Kidney (tissue), 14 donors: ENCODE data around the gene BMP10. TPM values are rescaled to one million over a fixed set of nuclear protein-coding genes. Genes with fewer than 3 reads are reported as not detected.

Experiments used
- DNase-seq, 5 donors: peaks; one replicate each; pipeline ENCODE4 v3.0.0-alpha.2; 2013 to 2020
- FAIRE-seq: peaks from 2 replicates; lab custom pipeline; 2012; peaks lifted over from hg19 to GRCh38; lab: Jason Lieb, UNC
- H3K27ac ChIP-seq, 2 donors: one replicate each; pipeline ENCODE4 v1.7.0; 2013; ENCODE audit warnings: low read depth in 2 of 2, low read length in 2 of 2, inconsistent platforms in 1 of 2
- H3K27me3 ChIP-seq: one replicate; pipeline ENCODE4 v1.7.1; 2013; ENCODE audit warnings: low read length, inconsistent platforms; ENCODE audit not compliant: control insufficient read depth, insufficient read depth
- H3K36me3 ChIP-seq, 3 donors: one replicate each; pipeline versions ENCODE4 v1.7.0 to v1.7.1; 2013; ENCODE audit warnings: low read length in 3 of 3, control low read depth in 1 of 3, inconsistent platforms in 1 of 3; ENCODE audit not compliant: insufficient read depth in 3 of 3, control insufficient read depth in 2 of 3
- H3K4me1 ChIP-seq, 3 donors: one replicate each; pipeline versions ENCODE4 v1.7.0 to v1.7.1; 2013; ENCODE audit warnings: low read length in 3 of 3, inconsistent platforms in 1 of 3, low read depth in 1 of 3; ENCODE audit not compliant: control insufficient read depth in 2 of 3, insufficient read depth in 2 of 3
- H3K4me3 ChIP-seq, 3 donors: one replicate each; pipeline versions ENCODE4 v1.7.0 to v1.8.1; 2013; ENCODE audit warnings: low read length in 3 of 3, control low read depth in 1 of 3, inconsistent platforms in 1 of 3
- H3K9ac ChIP-seq, 3 donors: one replicate each; pipeline versions ENCODE4 v1.7.0 to v1.7.1; 2013; ENCODE audit warnings: low read length in 3 of 3, control low read depth in 1 of 3, inconsistent platforms in 1 of 3
- H3K9me3 ChIP-seq, 3 donors: one replicate each; pipeline versions ENCODE4 v1.7.0 to v1.7.1; 2013; ENCODE audit warnings: low read length in 3 of 3, control low read depth in 1 of 3, inconsistent platforms in 1 of 3; ENCODE audit not compliant: control insufficient read depth in 2 of 3, insufficient read depth in 1 of 3
- intact Hi-C: fragments of 100-400 bp; cut with DNase I; formaldehyde crosslinking; loops from one replicate; pipeline ENCODE4 v1.11.1; 2022
- polyA plus RNA-seq: library from polyadenylated mRNA; stranded (reverse); fragments of 350-450 nt; fragmentation: Illumina TruSeq; extraction: RNeasy Lipid Tissue Mini Kit (QIAGEN cat#74804); gene quantifications from one replicate; pipeline ENCODE4 v1.2.3, GENCODE V29; 2014; ENCODE audit warnings: low read depth, low replicate concordance; ENCODE audit not compliant: insufficient read depth
- total RNA-seq: library from RNA; stranded (reverse); fragmentation: NEBNext Ultra II Directional; extraction: Animal tissue kit (Norgen Biotek cat#: 25700); gene quantifications from one replicate; pipeline ENCODE4 v1.2.1, GENCODE V29; 2021
- TF ChIP-seq, protein P1 (sequence below): IDR thresholded peaks from 3 replicates; pipeline ENCODE4 v1.5.1; 2012; ENCODE audit warnings: mild to moderate bottlenecking, moderate library complexity, borderline replicate concordance; ENCODE audit not compliant: insufficient read depth; ENCODE audit errors: extremely low read depth
- donor health status: control.
- donor health status: control.
- donor health status: control.
- donor health status: control.
- donor health status: control.
- donor health status: DM: yes; HTN: yes; CAD: no.
- donor health status: Normal renal cell carcinoma (clear cell type).

BMP10 gene
- total and polyA plus RNA-seq, 2 donors from 2014 or later, result not detected

DNA sequence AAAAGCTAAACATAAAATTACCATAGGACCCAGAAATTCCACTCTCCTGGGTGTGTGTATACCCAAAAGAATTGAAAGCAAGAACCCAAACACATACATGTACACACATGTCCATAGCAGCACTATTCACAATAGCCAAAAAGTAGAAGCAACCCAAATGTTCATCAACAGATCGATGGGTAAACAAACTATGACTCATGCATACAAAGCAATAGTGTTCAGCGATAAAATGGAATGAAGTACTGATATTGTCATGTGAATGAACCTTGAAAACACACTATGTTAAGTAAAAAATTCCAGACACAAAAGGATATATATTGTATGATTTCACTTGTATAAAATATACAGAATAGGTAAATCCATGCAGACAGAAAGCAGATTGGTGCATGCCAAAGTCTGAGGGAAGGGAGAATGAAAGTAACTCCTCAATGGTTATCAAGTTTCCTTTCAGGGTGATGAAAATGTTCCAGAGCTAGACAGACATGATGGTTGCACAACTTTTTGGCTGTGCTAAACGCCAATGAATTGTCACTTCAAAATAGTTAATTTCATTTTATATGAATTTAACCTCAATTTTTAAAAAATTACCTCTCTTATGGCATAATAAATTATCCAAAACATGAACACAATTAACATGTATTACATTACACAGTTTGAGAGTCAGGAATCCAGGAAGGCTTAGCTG is 46.0 kb upstream of the BMP10 start:
- DNase-seq, result no peak
- Histone ChIP-seq H3K27ac (no peak overlapping the region), H3K9ac (no peak overlapping the region), H3K9me3 (no peaks in the 10 kb centered on the region), H3K27me3 (no peaks in the 10 kb centered on the region), H3K4me1 (no peaks in the 10 kb centered on the region), H3K36me3 (no peaks in the 10 kb centered on the region), H3K4me3 (no peak overlapping the region)
- TF ChIP-seq, protein P1, sequence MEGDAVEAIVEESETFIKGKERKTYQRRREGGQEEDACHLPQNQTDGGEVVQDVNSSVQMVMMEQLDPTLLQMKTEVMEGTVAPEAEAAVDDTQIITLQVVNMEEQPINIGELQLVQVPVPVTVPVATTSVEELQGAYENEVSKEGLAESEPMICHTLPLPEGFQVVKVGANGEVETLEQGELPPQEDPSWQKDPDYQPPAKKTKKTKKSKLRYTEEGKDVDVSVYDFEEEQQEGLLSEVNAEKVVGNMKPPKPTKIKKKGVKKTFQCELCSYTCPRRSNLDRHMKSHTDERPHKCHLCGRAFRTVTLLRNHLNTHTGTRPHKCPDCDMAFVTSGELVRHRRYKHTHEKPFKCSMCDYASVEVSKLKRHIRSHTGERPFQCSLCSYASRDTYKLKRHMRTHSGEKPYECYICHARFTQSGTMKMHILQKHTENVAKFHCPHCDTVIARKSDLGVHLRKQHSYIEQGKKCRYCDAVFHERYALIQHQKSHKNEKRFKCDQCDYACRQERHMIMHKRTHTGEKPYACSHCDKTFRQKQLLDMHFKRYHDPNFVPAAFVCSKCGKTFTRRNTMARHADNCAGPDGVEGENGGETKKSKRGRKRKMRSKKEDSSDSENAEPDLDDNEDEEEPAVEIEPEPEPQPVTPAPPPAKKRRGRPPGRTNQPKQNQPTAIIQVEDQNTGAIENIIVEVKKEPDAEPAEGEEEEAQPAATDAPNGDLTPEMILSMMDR, result no peak
- FAIRE-seq, result no peak
- intact Hi-C loops, result loop anchor here (10.0 kb wide), 1 partner anchor 172 kb away; no protein-coding TSS in a partner anchor

- FAIRE-seq, result no peak
- Histone ChIP-seq H3K27ac (no peak overlapping the region), H3K9me3 (no peaks in the 10 kb centered on the region), H3K9ac (no peak overlapping the region), H3K4me3 (no peak overlapping the region), H3K4me1 (no peaks in the 10 kb centered on the region), H3K36me3 (no peaks in the 10 kb centered on the region), H3K27me3 (no peaks in the 10 kb centered on the region)
- TF ChIP-seq, protein P1, result no peak
- intact Hi-C loops, result loop anchor here (10.0 kb wide), 1 partner anchor 171 kb away; no protein-coding TSS in a partner anchor
- no peak for DNase-seq
Measured at GRCh38 chr2:68916226-68916625, 45.0 kb upstream of the BMP10 start.

DNA sequence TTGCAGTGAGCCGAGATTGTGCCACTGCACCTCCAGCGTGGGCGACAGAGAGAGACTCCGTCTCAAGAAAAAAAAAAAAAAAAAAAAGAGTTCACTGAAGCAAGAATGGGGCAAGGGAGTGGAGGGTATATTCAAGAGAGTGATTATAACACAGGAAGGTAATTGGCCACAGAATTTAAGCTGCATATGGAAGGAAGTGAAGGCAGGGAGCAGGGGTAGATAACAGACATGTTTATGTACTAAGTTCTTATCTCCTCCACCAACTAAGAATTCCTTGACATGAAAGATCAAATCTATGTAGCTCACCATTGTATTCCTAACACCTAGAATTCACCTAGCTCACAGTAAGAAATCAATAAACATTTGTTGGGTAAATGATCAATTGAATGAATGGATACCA is 44.2 kb upstream of the BMP10 start:
- H3K27ac ChIP-seq, result no peak overlapping the region
- no peak overlapping the region for H3K4me3 ChIP-seq
- H3K9ac ChIP-seq, result no peak overlapping the region
- no peaks in the 10 kb centered on the region for H3K9me3 ChIP-seq
- intact Hi-C loops, result loop anchor here (10.0 kb wide), 1 partner anchor 171 kb away; no protein-coding TSS in a partner anchor
- H3K4me1 ChIP-seq, result no peaks in the 10 kb centered on the region
- FAIRE-seq (no peak), DNase-seq (no peak)
- no peaks in the 10 kb centered on the region for H3K27me3 ChIP-seq
- TF ChIP-seq, protein P1, result no peak
- no peaks in the 10 kb centered on the region for H3K36me3 ChIP-seq
